ENCODE data around the gene AGPS. TPM values are rescaled to one million over a fixed set of nuclear protein-coding genes. Genes with fewer than 3 reads are reported as not detected.
"Not testable (repeated sequence)": the region's sequence is repeated elsewhere in the genome, so short reads cannot be mapped to it uniquely, and the experiment has no call there.

AGPS gene
- total RNA-seq, 2 experiments from 2014 or later: 55.7 to 58.9 TPM

- no peak for ATAC-seq
- Mint-ChIP-seq H3K4me1 (ENCODE audit: low read depth) (no peaks in the 10 kb centered on the region), H3K27me3 (no peaks in the 10 kb centered on the region), H3K27ac (no peak overlapping the region), H3K36me3 (ENCODE audit: low read depth) (no peaks in the 10 kb centered on the region), H3K4me3 (no peak overlapping the region), H3K9me3 (no peaks in the 10 kb centered on the region)
- DNase-seq: no peak
- no peak for TF ChIP-seq CTCF (IDR thresholded peaks at IDR 0.05)
- ChIA-PET POLR2A (no interaction called here), CTCF (no interaction called here)
- intact Hi-C loops (cut with micrococcal nuclease): no loop called here
Measured at GRCh38 chr2:177363332-177363731, 29.2 kb upstream of the AGPS start.

- H3K4me3 Mint-ChIP-seq; H3K4me1 Mint-ChIP-seq (ENCODE audit: low read depth); H3K27ac Mint-ChIP-seq; DNase-seq; H3K27me3 Mint-ChIP-seq; POLR2A ChIA-PET; ATAC-seq; H3K36me3 Mint-ChIP-seq (ENCODE audit: low read depth); intact Hi-C loops (cut with micrococcal nuclease): not testable (repeated sequence)
- CTCF ChIA-PET: interaction anchor here (0.9 to 1.5 kb wide), 3 partner anchors 16 to 359 kb away, joined by 3 to 5 read pairs (median 3); no protein-coding TSS in a partner anchor
- peaks cover 16% of the 10 kb centered on the region for H3K9me3 Mint-ChIP-seq
Measured at GRCh38 chr2:177365764-177366163, 26.8 kb upstream of the AGPS start.

DNA sequence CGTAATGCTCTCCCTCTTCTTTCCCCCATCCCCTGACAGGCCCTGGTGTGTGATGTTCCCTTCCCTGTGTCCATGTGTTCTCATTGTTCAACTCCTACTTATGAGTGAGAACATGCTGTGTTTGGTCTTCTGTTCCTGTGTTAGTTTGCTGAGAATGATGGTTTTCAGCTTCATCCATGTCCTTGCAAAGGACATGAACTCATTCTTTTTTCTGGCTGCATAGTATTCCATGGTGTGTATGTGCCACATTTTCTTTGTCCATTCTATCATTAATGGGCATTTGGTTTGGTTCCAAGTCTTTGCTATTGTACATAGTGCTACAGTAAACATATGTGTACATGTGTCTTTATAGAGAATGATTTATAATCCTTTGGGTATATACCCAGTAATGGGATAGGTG, 24.6 kb upstream of the AGPS start:
- DNase-seq; intact Hi-C loops (cut with micrococcal nuclease); CTCF ChIA-PET; POLR2A ChIA-PET; H3K27ac Mint-ChIP-seq; H3K4me1 Mint-ChIP-seq (ENCODE audit: low read depth); ATAC-seq; H3K4me3 Mint-ChIP-seq; H3K27me3 Mint-ChIP-seq: not testable (repeated sequence)
- H3K9me3 Mint-ChIP-seq: peaks cover 33% of the 10 kb centered on the region
- H3K36me3 Mint-ChIP-seq (ENCODE audit: low read depth): peaks cover 15% of the 10 kb centered on the region

DNA sequence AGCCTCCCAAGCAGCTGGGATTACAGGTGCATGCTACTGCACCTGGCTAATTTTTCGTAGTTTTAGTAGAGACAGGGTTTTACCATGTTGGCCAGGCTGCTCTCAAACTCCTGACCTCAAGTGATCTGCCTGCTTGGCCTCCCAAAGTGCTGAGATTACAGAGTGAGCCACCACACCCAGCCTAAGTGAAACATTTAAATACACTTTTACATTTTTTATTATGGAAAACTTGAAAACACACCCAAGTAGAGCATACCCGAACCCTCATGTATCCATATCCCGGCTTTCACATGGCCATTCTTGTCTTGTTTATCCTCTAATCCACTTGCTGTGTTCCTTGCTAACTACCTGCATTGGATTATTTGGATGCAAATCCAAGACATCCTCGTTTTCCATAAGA, 13.2 kb upstream of the AGPS start:
- no peak for ATAC-seq
- no peaks in the 10 kb centered on the region for H3K27me3 Mint-ChIP-seq
- CTCF ChIA-PET: interaction anchor here (1.7 kb wide), 1 partner anchor 13 kb away, joined by 4 read pairs; the partner anchor contains the start of gene AGPS

GRCh38 chr2:177380181-177380580, 12.4 kb upstream of the AGPS start:
- TF ChIP-seq CTCF (IDR thresholded peaks at IDR 0.05): no peak
- intact Hi-C loops (cut with micrococcal nuclease): no loop called here
- no peak for DNase-seq
- Mint-ChIP-seq H3K4me1 (ENCODE audit: low read depth) (no peaks in the 10 kb centered on the region), H3K9me3 (no peaks in the 10 kb centered on the region), H3K4me3 (no peak overlapping the region), H3K27ac (no peak overlapping the region), H3K27me3 (no peaks in the 10 kb centered on the region), H3K36me3 (ENCODE audit: low read depth) (peaks cover 9% of the 10 kb centered on the region)
- ATAC-seq: no peak
- POLR2A ChIA-PET: no interaction called here
- CTCF ChIA-PET: interaction anchor here (0.5 to 3.1 kb wide), 3 partner anchors 12 to 599 kb away, joined by 3 to 11 read pairs (median 4); partner anchors contain the start of gene AGPS

More for the DNA sequence above, 13.2 kb upstream of the AGPS start:
- Mint-ChIP-seq H3K4me1 (ENCODE audit: low read depth) (no peaks in the 10 kb centered on the region), H3K9me3 (no peaks in the 10 kb centered on the region), H3K27ac (no peak overlapping the region), H3K4me3 (no peak overlapping the region), H3K36me3 (ENCODE audit: low read depth) (peaks cover 9% of the 10 kb centered on the region)
- POLR2A ChIA-PET: no interaction called here
- no peak for TF ChIP-seq CTCF (IDR thresholded peaks at IDR 0.05)
- intact Hi-C loops (cut with micrococcal nuclease): no loop called here
- no peak for DNase-seq

- no peak for ATAC-seq
- no peak overlapping the region for H3K27ac Mint-ChIP-seq
- no peak for TF ChIP-seq CTCF (IDR thresholded peaks at IDR 0.05)
Measured at GRCh38 chr2:177383935-177384334, 8.6 kb upstream of the AGPS start.

More at GRCh38 chr2:177383935-177384334, 8.6 kb upstream of the AGPS start:
- no peak for DNase-seq
- Mint-ChIP-seq H3K27me3 (no peaks in the 10 kb centered on the region), H3K4me3 (no peak overlapping the region), H3K4me1 (ENCODE audit: low read depth) (no peaks in the 10 kb centered on the region), H3K36me3 (ENCODE audit: low read depth) (peaks cover 9% of the 10 kb centered on the region), H3K9me3 (no peaks in the 10 kb centered on the region)
- intact Hi-C loops (cut with micrococcal nuclease): no loop called here
- POLR2A ChIA-PET: interaction anchor here (1.1 to 1.3 kb wide), 2 partner anchors 8 to 10 kb away, joined by 3 to 4 read pairs; partner anchors contain the start of gene AGPS
- CTCF ChIA-PET: interaction anchor here (1.3 to 1.4 kb wide), 2 partner anchors 10 to 32 kb away, joined by 4 to 6 read pairs; no protein-coding TSS in a partner anchor
